HG03575 (cell line): ENCODE data around the gene ABCB8.
"Not testable (repeated sequence)": the region's sequence is repeated elsewhere in the genome, so short reads cannot be mapped to it uniquely, and the experiment has no call there.

Source experiments
- ATAC-seq: cut with Tn5 transposase; IDR thresholded peaks from one replicate; pipeline ENCODE4 v1.9.1; 2021; ENCODE audit not compliant: unreplicated experiment, insufficient number of reproducible peaks, low FRiP score; ENCODE audit errors: extremely low read depth

ABCB8 gene

DNA sequence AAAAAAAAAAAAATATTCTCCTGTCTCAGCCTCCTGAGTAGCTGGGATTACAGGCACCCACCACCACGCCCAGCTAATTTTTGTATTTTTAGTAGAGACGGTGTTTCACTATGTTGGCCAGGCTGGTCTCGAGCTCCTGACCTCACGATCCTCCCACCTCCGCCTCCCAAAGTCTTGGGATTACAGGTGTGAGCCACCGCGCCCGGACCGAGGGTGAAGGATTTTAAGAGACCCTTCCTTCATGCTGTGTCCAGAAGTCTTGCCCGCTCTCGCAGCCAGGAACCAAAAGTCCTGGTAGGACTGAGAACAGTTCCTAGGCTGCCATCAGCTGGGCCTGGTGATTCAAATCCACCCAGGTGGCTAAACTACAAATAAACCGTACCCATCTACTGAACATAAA, 16.6 kb upstream of the ABCB8 start:
- ATAC-seq, result not testable (repeated sequence)

DNA sequence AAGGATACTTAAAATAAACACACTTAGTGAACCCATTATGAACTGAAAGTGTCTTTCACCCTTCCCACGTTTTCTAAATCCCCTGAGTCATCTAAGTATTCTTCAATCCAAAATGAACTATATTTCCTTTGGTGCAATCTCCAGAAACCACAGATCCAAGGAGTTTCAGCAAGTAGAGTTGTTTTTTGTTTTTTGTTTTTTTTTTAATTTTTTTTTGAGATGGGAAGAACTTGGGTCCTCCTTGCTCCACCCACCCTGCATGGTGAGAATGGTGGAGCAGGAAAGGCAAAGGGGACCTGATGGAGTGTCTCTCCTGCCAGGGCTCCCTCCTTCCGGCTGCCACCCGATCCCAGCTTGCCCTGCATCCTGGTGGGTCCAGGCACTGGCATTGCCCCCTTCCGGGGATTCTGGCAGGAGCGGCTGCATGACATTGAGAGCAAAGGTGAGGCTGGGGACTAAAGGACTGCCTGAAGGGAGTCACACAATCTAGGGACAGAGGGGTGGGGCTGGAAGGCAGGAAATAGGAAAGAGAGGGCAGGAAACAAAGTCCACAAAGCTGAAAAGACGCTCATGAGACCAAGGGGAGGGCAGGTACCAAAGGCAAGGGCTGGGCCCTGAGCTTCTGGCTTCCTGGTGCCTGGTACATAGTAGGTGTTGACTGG, 16.1 kb upstream of the ABCB8 start:
- no peak for ATAC-seq

DNA sequence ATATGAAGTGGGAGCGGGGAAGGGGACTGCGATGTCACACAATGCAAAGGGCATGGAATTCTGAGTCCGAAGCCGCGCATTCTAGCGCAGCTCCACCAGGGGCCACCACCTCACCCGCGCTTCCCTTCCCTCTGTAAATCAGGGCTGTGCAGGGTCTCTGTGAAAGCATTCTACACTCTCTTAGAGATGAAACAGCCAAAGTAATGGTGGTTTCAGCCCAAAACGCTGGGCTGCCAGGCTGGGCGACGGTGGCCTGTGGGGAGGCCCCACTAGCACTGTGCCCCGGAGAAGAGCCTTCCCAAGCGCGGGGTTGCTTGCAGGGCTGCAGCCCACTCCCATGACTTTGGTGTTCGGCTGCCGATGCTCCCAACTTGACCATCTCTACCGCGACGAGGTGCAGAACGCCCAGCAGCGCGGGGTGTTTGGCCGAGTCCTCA, 15.3 kb upstream of the ABCB8 start:
- no peak for ATAC-seq

DNA sequence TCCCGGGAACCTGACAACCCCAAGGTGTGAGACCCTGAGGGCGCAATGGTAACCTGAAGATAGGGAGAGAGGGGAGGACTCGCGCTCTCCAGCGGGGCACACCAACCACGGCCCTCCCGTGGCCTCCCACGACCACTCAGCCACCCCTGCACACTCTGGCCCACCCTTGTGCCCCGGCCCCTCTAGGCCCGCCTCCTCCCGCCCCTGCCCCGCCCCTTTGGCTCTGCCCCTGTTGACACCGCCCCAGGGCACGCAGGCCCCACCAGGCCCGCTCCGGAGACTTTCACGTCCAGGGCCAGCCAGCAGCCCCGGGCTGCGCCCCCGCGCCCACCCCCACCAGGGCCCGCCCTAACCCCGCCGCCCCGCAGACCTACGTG, 14.9 kb upstream of the ABCB8 start:
- ATAC-seq, result no peak

DNA sequence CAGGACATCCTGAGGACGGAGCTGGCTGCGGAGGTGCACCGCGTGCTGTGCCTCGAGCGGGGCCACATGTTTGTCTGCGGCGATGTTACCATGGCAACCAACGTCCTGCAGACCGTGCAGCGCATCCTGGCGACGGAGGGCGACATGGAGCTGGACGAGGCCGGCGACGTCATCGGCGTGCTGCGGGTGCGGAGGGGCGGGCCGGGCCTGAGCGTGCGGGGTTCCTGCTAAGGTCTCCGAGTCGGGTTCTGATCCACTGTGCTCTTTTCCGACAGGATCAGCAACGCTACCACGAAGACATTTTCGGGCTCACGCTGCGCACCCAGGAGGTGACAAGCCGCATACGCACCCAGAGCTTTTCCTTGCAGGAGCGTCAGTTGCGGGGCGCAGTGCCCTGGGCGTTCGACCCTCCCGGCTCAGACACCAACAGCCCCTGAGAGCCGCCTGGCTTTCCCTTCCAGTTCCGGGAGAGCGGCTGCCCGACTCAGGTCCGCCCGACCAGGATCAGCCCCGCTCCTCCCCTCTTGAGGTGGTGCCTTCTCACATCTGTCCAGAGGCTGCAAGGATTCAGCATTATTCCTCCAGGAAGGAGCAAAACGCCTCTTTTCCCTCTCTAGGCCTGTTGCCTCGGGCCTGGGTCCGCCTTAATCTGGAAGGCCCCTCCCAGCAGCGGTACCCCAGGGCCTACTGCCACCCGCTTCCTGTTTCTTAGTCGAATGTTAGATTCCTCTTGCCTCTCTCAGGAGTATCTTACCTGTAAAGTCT, 14.3 kb upstream of the ABCB8 start:
- ATAC-seq, result no peak

DNA sequence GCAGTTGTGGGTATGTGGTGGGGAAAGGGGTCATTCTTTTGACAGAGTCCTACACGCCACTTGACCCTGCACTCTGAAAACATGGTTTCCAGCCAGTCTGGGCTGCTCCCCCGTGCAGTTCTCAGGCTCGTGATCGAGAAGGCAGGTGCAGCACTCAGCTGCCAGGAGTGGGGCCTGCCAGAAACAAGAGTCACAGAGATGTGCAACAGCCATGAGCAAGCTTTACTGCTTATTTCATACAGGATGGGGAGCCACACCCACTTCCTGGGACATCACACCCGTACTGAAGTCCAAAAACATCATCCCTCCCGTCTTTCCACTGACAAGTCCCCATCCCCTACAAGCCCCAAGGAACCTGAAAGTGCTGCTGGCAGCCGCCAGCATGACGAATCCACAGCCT, 13.3 kb upstream of the ABCB8 start:
- ATAC-seq, result no peak

DNA sequence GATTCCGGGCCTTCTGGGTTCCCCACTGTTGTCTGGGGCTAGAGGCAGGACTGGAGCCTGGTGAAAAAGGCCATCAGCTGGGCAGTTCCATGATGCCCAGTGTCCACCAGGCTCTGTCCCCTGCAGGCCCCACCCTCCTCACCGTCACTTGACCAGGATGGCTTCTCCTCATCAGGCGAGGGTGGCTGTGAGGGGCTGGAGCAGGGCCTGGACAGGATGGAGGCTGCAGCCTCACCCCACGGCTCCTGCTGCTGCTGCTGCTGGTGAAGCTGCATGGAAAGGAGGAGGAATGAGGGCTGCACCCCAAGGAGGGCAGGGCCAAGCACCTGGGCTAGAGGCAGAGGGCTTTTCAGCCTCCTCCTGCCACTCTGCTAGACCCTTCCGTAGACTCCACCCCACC, 12.3 kb upstream of the ABCB8 start:
- no peak for ATAC-seq

DNA sequence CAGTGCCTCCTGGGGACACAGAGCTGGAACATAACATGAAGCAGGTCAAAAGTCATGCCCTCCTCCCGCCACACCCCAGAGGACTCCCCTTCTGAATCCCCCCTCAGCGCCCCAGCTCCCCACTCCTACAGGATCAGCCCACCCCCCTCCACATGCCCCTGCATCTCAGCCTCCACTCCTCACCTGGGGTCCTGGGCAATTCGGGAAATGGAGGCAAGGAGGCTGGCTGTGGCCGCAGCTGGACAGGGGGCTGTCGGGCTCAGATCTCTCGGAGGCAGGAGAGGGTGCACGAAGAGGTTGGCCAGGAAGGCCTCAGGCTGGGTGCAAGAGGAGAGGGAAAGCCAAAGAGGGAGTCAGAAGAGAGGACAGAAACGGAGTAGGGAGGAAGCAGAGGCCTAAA, 11.7 kb upstream of the ABCB8 start:
- ATAC-seq, result no peak

DNA sequence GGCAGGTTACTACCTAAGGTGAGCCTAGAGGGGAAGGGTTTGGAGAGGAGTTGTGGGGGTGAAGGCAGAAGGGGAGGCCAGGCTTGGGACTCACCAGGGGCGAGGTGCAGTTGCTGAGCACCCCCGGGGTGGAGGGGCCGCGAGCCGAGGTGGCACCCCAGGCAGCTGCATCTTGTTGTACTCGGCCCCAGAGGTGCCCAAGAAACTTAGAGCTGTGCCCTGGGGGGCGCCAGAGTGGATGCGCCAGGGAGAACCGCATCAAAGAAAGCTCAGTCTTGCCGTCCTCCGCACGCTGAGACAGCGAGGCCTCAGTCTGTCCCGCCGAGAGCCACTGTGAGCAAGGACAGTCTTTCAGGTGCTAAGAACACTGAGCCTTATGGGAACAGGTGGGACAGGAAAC, 11.3 kb upstream of the ABCB8 start:
- ATAC-seq, result no peak

DNA sequence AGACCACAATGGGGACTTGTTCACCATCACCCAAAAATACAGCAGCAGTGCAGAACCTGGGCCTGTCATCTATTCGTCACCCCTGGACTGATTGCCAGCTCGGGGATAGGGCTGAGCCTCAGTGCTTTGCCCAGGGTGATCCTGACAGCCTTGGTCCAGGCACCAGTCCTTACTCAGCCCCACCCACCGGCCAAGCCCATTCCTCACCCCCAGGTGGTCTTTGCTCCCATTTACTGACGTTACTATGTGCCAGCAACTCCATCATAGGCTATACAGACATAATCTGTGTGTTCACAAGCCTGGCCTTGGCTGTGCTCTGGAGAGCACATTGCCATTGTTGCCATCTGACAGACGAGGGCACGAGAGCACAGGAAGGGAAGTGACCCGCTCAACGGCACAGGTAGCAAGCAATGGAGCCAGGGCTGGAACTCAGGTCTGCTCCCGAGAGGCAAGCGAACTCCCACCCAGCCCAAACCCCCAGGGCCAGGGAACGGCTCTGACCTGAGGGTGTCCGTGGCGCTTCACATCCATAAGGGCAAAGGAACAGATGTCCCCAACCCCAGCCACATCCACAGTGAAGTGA, 10.8 kb upstream of the ABCB8 start:
- ATAC-seq, result no peak

DNA sequence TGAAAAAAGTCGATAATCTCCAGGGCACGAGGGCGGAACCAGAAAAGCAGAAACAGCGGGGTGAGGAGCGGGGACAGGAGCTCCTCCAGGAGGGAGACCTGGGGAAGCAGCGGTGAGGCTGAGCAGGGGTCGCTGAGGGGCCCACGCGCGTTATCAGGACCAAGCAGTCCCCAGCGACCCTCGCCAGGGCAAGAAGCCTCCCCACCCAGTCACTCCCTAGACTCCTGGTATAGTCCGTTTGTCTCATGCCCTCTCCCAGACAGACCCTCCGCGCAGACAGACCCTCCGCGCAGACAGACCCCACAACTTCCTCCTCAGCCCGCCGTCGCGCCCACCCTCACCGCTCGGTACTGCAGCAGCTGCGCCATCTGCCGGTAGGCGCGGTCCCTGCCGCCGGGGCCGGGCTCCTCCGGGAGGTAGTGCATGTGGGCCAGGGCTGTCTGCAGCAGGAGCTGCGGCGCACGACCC, 10.3 kb upstream of the ABCB8 start:
- ATAC-seq, result no peak

DNA sequence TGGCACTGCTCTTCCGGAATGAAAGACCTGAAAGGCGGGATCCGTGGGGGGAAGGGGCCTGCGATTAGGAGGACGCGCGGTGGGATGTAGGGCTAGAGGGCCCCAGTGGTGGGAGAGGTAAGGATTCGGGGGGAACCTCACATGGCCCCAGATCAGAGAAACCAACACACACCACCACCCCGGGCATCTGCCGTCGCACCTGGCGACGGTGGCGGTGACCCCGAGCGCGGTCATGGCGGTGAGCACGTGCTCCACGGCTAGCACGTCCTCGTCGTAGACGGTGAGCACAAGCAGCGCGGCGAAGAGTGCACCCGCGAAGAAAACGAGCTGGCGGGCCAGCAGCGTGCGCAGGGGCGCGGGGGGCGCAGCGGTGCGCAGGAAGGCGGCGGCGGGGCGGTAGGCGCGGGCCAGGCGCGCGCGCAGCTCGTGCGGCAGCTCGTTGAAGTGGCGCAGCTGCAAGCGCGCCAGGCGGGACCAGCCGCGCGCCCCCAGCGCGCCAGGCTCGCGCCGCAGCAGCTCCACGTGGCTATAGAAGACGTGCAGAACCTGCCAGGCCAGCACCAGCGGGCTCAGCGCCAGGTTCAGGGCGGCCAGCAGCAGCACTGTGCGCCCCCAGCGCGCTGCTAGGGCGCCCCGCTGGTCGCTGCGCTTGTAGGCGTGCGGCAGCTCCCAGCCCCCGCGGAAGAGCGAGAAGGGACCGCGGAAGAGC, 9.7 kb upstream of the ABCB8 start:
- ATAC-seq, result no peak

DNA sequence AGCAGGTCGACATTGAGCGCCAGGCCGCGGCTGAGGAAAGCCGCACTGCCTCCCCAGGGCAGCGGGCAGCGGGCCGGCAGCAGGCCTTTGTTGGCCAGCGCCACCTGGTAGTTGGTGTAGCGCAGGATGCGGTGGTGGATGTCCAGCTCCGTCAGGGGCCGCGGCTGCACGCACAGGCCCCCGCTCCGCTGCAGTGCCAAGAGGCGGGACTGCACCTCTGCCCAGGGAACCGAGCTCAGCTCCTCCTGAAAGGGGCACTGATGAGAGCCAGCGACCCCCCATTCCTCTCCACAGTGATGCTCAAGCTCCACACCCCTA, 9.2 kb upstream of the ABCB8 start:
- ATAC-seq, result no peak

DNA sequence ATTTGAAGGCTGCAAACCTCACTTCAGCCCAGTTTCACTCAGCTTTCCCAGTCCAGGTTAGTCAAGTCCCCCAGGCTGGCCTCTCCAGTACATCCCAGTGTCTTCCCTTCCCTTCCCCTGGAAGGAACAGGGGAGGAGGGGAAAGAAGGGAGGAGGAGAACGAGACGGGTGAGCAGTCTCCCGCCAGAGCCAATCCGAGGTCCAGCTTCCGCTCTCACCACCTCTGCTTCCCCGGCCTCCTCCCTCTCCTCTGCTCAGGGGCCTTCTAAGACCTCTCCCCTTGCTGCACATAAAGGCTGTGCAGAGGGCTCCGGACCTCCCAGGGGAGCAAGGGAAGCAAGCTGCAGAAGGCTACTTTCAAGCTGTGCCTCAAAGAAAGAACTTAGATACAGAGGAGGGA, 8.0 kb upstream of the ABCB8 start:
- no peak for ATAC-seq

DNA sequence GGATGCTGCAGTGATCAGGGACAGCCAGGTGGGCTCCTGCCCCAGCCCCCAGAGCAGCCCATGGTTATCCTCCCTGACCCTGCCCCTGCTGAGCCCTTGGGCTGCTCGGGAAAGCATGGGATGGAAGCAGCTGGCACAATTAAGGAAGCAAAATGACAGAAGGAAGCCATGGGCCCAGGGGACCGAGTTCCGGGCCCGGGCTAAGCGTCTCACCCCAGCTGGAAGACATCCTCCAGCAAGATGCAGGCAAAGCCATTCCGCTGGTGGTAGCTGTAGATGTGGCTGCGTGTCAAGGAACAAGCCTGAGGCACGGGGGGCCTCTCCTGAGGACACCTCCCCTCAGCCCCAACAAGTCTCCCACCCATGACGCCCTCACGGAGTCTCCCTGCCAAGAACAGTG, 5.0 kb upstream of the ABCB8 start:
- no peak for ATAC-seq

DNA sequence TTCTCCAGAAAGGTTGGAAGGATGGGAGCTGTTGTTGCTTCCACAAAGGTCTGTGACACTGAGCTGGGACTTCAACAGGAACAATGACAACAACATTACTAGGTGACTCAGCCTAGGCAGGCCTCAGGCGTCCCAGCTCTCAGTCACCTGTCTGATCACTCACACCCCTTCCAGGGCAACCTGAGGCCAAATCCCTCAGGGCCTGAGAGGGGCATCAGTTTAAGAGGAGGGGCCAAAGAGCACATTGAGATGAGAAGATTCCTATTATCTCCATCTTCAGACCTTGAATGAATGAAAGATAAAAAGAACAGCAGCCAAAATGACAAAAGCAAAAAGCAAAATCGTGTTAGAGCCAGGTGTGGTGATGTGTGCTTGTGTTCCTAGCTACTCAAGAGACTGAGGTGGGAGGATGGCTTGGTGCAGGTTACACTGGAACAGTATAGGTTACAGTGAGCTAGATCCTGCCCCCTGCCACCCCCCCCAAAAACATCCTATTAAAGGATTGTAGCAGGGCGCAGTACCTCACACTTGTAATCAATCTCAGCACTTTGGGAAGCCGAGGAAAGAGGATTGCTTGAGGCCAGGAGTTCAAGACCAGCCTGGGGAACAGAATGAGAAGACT, 3.7 kb upstream of the ABCB8 start, which contains the start of gene ATG9B:
TSS of gene ATG9B (minus strand) at position 60 of the 622 bp plus-strand sequence. CDS start 71 bp downstream, outside the sequence.
- ATAC-seq, result no peak

DNA sequence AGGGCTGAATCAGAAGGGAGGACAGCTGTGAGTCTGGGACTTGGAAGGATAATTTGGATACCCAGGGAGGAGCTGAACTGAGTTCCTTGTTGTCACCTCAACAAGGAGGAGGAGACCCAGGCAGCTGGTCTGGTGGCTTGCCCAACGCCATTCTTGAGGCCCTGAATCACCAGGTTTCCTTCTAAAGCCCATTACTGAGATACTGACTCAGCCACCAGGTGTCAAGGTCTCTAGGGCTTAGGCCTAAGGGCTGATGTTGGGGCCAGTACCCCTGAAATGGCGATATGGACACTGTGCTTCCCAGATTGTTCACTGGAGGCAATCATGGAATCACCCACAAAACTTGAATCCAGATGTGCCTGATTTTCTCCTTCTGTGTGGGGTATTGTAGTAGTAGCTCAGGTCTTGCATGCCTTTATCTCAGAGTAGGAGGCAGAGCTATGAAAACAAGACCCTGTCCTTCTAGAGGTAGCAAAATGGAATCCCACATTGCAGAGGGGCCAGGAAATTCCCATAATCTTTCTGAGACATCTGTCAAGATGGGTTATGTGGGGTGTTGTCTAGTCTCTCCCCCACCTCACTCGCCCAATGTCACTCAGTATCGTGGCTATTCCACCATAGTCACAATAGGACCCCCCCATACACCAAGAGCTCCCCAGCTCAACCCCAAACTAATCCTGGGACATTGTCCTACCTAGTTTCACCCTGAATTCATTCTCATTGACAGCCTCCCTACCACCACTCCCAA, 2.2 kb upstream of the ABCB8 start:
- ATAC-seq, result no peak

DNA sequence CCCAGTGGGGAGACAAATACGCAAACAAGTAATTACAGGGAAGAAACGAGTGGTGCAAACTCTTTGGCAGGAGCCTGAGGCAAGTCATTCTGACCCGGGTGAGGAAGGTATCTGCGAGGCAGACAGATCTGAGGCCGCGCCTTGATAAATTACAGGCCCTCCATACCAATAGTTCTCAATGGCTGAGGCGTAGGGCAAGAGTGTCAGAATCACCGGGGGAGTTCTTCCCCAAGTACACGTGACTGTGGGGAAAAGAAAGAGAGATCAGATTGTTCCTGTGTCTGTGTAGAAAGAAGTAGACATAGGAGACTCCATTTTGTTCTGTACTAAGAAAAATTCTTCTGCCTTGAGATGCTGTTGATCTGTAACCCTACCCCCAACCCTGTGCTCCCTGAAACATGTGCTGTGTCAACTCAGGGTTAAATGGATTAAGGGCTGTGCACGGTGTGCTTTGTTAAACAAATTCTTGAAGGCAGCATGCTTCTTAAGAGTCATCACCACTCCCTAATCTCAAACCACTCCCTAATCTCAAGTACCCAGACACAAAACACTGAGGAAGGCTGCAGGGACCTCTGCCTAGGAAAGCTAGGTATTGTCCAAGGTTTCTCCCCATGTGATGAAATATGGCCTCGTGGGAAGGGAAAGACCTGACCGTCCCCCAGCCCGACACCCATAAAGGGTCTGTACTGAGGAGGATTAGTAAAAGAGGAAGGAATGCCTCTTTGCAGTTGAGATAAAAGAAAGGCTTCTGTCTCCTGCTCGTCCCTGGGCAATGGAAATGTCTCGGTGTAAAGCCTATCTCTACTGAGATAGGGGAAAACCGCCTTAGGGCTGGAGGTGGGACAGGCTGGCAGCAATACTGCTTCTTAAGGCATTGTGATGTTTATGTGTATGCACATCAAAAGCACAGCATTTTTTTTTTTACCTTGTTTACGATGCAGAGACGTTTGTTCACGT, 1.2 kb upstream of the ABCB8 start:
- ATAC-seq, result not testable (repeated sequence)
